HG02884 (cell line): ENCODE data around the gene CALML3.

Source experiments
- ATAC-seq: cut with Tn5 transposase; IDR thresholded peaks from one replicate; pipeline ENCODE4 v1.9.1; 2021; ENCODE audit warnings: mild to moderate bottlenecking, moderate library complexity; ENCODE audit not compliant: unreplicated experiment

Gene CALML3

DNA sequence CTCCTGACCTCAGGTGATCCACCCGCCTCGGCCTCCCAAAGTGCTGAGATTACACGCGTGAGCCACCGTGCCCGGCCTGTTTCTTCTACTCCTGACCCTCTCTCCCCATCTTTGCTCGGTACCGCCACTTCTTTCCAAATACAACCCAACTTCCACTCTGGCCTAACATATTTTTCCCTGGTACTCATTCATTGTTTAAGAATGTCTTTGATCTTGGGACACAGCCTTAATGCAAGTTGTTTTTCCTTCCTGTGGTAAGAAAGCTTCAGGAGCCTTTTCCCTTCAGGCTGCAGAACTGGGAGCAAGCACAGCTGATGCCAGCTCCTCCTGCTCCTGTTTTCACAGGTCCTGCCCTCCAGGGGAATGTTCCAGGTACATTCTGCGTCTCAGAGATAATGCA, 13.7 kb downstream of the CALML3 start:
- ATAC-seq: no peak

DNA sequence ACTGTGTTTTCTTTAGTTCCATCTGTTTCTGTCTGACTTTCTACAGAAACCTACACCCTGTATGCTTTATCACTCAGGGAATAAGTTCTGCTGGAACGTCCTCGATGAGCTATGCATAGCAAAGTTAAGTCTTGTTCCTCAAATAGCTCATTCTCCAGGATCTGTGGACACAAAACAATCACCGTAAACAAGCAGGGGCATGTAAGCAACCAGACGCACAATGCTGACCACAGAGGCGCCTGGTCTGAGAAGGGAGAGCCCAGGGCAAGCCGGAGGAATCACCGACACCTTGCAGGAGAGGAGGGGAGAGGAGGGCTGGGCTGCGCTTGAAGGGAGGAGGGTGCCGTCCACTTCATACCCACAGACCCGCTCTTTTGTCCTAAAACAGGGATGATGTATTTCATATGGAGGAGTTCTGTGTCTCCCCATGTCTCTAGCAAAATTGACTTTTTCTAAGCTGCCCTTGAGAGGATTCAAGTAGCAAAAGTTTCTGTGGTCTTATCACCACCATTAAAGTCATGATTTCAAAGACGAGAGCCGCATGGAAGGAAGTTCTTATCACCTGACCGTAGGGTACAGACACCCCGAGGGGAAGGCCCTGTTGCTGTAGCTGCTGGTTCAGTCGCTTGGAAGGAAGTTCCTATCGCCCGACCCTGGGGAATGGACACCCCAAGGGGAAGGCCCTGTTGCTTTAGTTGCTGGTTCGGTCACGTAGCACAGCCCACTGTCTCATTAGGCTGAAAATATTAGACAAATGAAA, 14.3 kb downstream of the CALML3 start:
- no peak for ATAC-seq

DNA sequence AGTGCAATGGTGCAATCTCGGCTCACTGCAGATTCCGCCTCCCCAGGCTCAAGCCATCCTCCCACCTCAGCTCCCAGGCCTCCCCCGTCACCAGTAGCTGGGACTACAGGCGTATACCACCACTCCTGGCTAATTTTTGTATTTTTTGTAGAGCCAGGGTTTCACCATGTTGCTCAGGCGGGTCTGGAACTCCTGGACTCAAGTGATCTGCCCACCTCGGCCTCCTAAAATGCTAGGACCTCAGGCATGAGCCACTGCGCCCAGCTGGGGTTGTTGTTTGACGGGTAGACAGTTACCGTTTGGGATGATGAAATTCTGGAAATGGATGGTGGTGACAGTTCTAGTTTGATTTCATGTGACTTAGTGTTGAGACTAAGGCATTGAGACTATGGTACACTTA, 15.3 kb downstream of the CALML3 start:
- ATAC-seq: no peak

DNA sequence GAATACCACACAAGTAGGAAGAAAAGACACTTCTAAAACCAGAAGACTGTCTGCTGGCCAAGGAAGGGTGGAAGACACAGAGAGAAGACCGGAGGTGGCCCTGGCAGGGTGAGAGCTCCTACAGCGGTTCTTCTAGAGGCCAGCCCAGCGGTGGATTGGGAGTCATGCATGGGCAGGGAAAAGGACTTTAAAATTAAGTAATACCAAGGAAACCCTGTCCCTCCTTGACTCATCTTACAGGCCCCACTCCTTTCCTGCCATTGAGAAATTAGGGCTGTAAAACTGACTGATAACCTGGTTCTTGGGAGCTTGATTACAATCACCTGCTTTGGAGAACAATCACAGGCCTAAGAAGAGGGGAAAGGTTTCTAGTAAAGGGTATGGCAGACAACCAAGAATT, 16.1 kb downstream of the CALML3 start:
- ATAC-seq: no peak

DNA sequence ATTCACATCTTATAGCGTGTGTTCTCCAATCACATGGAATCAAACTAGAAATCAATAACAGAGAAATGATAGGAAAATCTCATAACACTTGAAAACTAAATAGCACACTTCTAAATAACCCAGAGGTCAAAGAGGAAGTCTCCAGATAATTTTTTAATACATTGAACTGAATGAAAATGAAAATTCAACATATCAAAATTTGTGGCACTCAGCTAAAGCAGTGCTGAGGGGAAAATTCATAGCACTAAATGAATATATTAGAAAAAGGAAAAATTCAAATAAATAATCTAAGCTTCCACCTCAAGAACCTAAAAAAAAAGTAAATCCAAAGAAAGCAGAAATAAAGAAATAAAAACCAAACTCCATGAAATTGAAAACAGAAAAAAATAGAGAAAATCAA, 17.3 kb downstream of the CALML3 start:
- ATAC-seq: no peak

DNA sequence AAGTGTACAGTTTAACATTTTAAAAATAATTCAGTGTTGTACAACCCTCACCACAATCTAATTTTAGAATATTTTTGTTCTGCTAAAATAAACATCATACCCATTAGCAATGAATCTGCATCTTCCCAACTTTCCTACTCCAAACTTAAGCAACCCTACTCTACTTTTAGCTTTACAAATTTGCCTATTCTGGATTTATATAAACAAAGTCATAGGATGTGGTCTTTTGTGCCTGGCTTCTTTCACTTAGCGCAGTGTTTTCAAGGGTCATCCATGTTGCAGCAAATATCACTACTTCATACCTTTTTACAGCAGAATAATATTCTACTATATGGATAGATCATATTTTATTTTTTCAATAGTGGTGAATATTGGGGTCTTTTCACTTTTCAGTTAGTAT, 18.9 kb downstream of the CALML3 start:
- ATAC-seq: no peak

DNA sequence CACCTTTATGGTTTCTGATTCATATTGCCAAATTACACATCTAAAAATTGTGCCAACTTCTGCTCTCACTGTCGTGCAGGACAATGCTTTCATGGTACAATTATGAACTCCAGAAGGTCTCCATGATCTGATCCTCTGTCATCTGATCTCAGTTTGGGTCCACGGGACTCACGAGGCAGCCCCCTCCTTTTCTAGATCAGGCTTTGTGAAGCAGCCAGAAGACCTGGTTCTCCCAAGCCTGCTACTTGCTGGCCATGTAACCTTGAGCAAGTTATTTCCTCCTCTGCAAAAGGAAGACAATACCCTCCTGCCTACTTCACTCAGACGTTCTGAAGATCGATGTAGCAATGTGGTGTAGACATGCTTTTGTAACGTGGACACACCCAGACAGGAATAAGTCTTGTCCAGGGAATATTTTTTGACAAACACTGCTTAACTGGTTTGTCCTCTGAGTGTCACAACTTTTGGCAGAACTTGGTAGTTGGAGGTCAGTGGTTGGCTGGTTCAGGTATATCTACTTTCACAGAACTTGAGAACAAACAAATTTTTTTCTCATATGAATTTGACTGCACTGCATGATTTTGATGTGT, 19.6 kb downstream of the CALML3 start:
- ATAC-seq: no peak

DNA sequence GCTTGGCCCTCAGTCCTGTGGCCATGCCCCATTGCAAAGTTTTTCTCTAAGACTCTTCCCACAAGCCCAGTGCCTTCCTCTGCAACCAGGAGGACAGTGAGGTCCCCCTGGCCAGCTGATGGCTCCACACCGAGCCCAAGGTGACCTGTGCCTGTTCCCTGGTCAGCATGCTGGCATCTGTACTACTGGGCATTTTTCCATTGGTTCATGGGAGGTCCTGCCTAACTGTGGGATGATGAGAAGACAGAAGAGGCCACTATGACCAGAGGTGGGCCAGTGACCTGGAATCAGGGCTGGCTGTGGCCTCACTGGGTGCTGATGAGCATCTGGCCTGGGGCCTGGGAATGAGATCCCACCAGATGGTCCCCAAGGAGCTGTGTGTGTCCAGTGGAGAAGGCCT, 20.2 kb downstream of the CALML3 start:
- ATAC-seq: no peak

DNA sequence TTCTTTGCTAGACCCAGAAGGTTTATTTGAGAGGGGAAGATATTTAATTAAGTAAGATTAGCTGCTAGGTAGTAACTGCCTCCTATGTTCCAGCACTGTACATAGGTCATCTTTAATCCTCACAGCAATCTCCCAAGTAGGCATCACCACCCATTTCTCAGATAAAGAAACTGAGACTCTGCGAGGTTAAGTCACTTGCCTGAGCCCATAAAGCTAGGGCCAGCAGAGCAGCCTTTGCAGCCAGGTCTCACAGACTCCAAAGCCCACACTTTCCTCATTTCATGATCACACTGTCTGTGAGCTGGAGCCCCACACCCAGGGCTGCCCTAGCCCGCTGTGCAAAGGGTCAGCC, 20.6 kb downstream of the CALML3 start:
- ATAC-seq: no peak

DNA sequence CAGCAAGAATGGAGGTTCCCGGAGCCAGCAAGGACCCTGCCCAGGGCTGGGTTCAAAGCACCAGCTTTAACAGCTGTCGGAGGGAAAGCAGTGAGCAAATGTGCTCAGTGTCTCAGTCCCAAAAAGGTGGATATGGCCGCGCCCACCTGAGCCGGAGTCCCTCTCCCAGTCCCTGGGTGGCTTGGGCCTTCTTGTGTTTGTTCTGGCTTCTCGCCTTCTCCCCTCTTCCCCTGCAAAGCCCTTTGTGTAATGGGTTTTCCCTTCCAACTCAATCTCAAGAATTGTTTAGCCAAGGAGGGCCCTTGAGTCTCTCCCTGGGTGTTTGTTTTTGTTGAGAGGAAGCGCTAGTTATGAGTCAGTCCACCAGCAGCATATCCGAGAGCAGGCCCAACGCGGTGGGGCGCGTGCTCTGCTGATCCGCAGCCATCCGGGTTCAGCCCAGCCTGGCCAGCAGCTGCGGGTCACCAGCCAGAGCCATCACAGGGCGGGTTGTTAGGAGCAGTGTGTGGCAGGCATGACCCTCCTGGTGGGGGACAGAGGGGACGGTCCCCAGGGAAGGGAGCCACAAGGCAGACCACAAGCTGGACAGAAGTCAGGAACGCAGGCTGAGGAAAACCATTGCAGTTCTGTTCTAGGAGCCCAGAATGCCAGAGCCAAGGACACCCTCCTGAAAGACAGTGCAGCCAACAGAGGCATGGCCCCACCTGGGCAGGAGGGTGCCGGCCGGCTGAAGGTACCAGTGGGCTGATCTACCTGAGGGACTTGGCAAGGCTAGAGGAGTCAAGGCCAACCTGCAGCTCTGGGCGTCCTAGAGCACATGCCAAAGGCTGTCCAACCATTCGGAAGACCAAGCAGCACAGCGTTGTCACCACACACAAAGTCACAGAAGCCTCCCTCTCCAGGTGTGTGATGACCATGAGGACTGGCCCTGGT, 21.3 kb downstream of the CALML3 start:
- no peak for ATAC-seq

DNA sequence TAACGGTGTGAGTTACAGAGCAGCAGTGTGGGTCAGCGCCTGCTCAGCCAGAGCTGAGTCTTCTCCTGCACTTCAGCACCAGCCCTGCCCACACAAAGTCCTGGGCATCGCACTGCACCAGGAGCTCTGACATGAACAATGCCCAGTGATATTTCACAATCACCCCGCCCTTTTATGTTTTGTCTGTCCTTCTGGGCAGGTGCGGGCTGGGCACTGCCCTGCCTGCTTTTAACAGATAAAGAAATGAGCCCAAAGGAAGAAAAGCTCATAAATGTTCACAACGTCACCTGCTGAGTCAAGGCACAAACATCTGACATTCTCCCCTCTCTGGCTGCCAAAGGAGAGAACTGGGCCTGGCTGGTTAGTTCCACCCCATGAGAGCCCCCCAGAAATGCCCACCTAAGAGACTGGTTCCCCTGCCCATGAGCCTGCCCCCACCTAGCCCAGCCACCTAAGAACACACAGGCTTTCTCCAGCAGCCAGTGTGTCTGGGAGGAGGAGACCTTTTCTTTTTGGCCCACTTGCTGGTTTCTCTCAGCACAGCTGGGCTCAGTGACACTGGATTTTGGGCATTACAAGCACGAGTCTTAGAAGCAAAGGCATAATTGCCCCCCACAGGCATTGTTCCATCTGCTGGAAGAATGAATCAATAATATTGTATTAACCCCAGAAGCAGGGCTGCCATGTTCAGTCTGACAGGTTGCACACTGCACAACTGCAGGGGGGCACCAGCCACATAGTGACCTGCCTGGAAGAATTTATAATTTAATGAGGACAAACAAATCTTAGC, 22.3 kb downstream of the CALML3 start:
- no peak for ATAC-seq

DNA sequence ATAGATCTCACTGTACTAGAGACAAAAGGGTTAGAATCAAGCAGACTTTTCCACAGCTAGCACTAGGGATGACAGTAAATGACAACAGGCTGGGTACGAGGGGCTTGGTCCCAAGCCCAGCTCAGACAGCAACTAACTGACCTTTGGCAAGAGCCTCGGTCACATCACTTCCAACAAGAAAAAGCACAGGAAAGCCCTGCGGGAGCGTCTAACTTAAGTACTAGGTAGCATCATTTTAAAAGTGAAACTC, 22.8 kb downstream of the CALML3 start:
- ATAC-seq: no peak

DNA sequence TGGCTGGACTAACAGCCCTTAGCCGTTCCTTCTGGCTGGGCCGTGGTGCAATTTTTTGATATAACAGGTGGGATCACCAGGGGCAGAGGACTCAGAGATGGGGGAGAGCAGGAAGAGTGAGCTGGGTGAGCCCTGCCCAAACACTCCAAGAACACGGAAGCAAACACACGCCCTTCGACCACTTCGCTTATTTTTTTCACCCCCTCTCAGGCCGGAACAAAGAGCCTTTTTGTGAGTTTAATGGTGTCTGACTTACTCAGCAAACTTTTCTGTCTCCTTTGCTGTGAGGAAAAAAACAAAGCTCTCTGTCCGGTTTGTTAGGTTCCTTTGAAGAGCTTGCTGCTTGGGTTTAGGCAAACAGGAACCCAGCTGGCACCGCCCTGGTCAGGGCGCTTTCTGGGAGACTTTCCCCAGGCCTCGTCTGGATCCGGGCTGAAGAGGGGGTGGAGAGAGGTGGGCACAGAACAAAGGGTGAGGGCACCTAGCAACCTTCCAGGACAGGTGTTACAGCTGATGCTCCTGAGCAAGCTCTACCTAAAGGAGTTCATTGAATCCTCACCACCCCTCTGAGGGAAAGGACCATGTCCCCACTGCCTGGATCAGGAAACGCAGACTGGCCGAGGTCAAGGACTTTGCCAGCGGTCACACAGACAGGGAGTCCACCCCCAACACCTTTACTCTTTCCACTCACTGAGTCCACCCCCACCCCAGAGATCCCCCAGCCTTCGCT, 23.3 kb downstream of the CALML3 start:
- no peak for ATAC-seq

DNA sequence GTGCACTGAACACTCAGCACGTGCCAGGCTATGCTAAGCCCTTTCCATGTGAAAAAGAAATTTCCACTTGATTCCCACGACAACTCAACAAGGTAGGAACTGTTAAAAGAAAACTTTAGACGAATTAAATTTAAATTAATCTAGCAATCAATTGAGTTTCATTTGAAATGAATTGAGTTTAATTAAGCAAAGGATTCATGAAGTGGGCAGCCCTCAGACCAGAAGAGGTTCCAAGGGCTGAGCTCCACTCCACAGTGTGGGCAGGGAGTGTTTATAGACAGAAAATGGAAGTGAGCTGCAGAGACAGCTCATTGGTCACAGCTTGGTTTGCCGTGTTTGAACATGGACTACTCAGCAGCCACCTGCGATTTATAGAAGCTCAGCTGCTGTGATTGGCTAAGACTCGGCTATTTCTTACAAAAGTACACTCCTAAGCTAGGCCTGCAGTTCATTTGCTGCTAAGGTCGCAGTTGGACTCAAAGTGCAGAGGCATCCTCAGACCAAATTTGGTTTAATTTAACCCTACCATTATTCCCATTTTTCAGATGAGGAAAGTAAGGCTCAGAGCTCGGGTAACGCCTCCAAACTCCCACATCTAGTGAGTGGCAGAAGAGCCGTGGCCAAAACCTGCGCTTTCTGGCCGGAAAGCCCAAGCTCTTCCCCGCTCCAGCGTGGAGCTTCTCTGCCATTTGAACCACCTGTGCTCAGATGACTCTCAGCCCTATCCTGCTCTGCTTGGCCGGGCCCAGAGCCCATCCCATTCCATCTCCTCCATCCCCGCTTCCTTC, 24.9 kb downstream of the CALML3 start:
- ATAC-seq: no peak

DNA sequence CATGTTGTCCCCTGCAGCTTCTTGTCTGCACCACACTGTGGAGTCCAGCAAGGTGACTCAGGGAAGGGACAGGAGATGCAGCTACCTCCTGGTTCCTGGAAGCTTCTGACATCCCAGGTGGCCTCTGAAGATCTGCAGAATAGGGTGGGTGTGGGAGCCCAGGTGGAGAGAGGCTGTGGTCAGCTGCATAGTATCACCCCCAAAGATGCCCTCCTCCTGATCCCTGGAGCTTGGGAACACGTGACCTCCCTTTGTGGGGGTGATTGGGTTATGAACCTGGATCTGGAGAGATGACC, 25.4 kb downstream of the CALML3 start:
- ATAC-seq: no peak

DNA sequence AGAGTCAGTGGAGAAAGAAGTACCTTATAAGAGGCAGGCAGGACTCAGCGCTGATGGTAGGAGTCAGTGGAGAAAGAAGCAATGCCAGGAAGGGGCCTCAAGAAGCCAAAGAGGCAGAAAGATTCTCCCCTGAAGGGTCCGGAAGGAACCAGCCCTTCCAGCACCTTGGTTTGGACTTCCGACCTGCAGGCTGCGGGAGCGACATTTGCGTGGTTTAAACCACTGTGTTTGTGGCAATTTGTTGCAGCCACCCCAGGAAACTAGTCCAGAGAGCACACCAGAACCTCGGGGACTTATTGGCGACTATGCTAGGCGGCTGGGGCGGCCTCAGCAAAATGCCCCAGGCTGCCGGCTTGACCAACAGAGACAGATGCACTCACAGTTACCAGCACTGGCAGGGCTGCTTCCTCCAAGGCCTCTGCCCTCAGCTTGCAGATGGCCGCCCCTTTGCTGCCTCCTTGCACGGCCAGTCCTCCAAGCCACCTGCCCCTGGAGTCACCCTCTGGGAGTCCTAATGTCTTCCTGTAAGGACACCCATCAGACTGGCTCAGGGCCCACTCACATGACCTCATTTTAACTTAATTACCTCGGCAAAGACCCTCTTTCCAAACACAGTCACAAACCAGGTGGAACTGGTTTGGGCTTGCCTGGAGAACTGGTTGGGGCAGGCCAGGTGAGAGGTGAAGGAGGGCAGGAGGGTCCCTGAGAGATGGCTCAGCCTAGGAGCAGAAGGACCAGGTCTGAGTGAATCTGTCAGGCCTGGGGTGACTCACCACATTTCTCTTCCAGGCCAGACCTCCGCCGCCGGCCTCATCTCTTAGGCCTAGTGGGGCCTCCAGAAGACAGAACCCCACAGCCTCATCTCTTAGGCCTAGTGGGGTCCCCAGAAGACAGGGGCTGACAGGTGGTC, 26.1 kb downstream of the CALML3 start:
- ATAC-seq: no peak

DNA sequence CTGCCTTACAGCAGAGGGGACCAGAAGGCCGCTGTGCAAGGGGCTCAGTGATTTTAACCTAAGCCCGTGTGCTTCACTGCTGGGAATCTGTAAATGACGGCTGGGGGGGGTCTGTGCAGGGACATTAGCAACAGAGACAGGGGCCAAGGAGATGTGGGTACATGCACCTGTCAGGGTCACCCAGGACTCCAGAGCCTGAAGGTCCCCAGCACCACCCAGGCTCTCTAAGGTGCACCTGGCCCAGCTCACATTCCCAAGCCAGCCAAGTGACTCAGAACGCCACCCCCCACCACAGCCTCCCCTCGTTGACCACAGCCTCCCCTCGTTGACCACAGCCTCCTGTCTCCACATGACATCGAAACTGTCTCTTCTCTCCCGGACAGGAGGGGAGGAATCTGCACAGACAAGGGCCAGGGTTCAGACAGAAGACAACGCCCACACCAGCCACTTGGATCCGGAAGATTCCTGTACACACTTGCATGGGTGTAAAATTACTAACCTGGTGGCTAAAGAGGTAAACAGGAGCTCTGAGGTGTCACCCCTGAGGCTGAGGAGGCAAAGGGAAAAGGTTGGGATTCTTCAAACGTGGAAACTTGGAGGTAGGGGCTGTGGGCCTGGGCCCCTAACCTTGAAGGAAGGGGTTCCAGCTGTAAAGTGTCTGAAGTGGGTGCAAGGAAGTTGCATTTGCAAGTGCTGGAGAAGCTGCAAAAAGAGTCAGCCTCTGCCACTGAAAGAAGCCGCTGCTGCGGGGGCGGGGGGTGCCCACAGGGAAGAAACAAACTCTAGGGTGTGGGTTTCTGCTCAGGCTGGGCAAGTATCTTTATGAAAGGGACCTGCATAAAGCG, 27.0 kb downstream of the CALML3 start:
- ATAC-seq: peak; percentile 47
